ENCODE measurements around the gene IGFN1.
A peak's percentile ranks its signal among the peaks of the same experiment; 100 is the strongest.
"Not testable (repeated sequence)": the region's sequence is repeated elsewhere in the genome, so short reads cannot be mapped to it uniquely, and the experiment has no call there.

Gene IGFN1

DNA sequence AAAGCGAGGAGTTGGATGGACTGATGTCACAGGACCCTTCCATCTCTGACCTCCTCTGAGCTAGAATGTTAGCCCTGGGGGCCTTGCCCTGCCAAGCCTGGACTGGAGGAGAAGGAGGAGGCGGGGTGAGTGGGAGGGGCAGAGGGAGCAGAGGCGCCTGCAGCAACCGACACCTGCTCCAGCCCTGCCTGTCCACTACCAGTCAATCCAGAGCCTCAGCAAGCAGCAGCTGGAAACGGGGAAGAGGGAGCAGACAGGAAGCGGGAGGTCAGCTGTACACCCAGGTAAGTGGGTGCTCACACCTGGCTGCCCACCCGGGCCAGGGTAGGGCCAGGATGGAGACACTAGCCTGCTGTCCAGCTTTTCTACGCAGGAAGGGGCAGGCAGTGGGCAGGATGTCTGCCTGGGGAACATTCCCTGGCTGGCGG lies at the start of gene IGFN1:
Gene IGFN1 (plus strand): TSS at position 201 of the 428 bp plus-strand sequence. CDS start 2,470 bp downstream, outside the sequence.
- DNase-seq (ENCODE audit: low spot score) = no peak

GRCh38 chr1:201140941-201141260 lies 49.7 kb upstream of the IGFN1 start:
- no peak for DNase-seq (ENCODE audit: low spot score)

DNA sequence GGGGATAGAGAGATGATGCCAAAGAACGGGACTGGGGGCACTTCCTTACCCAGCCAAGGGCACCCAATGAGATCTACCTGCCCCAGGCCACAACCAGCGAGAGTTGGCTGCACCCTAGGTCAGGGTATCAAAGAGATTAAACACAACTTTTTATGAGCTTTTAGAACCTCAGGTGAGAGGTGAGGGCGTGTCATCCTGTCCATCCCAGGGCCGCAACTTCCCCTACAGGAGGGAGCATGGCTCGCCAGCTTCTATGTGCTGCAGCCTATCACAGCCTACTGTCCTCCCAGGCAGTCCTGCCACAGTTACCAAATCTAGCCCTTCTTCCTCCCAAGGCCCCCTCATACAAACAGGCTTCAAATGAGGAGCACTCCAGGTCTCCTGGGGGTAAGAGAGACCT lies 49.2 kb upstream of the IGFN1 start:
- no peak for DNase-seq (ENCODE audit: low spot score)

DNA sequence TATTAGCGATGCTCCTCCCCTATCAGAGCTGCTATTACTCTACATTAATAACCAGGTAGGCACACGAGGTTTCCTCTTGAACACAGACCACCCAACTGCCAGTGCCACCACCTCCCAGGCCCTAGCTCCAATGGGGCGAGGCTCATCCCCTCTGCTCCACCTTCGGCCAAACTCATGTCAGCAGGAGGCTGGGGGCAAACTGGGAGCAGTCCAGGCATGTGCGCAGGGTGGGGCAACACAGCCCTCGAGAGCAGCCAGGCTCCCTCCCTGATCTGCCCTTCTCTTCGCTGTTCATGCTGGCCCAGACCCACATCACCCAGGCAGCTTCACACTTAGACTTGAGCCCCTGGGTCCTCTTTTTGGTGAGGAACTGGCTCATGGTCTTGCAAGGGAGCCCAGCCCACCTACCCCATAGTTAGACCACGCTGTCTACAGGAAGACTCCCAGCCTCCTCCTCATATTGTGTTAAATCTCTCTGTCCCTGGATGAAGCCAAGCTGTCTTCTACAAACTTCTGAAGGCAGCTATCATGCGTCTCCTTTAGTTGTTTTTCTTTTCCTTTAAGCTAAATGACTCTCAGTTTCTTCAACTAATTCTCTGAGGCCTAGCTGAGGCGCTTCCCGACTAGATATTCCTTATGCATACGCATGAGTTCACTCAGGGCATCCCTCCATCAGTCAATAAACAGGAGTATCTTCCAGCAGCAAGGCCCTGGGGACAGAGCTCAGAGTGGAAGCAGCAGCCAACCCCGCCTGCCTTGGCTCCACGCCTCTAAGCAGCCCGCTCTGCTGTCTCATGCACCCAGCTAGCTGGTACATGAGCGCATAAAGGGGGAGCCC lies 48.4 kb upstream of the IGFN1 start:
- DNase-seq (ENCODE audit: low spot score) = peak; percentile 83

DNA sequence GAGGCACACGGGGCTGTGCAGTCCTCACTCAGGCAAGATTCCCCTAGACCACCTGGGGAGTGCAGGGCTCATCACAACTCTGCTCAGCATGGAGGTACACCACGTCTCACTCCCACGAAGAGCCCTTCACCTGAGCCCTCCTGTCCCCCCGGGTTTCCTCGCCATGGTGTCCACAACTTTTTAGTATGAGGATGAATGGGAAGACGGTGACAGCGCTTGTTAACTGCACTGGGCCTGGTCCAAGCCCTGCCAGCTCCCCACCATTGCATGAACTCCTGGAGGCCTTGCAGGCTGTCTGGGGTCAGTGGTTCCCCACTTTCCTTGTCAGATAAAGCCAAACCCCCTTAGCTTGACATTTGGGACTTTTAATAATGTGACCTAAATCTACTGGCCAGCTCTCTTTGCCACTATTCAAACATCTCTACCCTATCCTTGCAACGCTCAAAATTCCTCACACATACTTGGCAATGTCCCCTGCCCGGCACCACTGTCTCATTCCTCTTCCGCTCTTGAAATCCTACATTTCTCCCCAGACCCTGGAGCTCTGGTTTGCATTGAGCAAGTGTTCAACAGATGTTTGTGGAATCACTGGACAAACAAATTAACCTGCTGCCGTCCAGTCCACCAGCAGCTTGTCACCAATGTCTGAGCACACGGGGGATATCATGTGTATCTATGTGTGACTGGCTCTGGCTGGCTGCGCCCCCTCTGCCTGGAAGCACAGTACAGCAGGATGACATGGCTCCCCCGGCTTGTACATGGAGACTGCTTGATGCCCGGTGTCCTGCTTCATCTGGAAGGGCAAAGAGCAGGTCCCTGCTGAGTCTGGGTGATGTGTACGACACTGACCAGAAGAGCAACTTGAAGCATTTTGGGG lies 47.5 kb upstream of the IGFN1 start:
- DNase-seq (ENCODE audit: low spot score) = no peak

GRCh38 chr1:201143726-201144635 lies 46.6 kb upstream of the IGFN1 start:
- no peak for DNase-seq (ENCODE audit: low spot score)

- no peak for DNase-seq (ENCODE audit: low spot score)
Observed at GRCh38 chr1:201144701-201145100, 45.9 kb upstream of the IGFN1 start.

DNA sequence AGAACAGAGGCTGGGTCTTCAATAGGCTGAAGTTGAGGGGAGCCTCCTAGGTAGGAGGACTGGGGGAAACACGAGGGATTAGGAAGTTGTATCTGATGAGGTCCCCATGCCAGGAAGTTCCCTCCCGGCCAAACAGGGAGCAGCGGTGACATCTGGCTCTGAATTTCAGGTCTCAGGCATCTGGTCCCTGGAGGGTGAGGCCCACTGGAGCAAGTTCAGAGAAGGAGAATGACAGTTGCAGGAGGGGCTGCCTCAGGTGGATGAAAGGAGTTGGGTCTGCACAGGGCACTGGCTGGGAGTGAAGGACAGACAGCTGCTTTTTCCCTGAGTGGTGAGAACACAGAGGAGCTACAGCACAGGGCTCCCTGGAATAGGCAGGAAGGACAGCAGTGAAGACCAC lies 45.5 kb upstream of the IGFN1 start:
- DNase-seq (ENCODE audit: low spot score) = no peak

DNA sequence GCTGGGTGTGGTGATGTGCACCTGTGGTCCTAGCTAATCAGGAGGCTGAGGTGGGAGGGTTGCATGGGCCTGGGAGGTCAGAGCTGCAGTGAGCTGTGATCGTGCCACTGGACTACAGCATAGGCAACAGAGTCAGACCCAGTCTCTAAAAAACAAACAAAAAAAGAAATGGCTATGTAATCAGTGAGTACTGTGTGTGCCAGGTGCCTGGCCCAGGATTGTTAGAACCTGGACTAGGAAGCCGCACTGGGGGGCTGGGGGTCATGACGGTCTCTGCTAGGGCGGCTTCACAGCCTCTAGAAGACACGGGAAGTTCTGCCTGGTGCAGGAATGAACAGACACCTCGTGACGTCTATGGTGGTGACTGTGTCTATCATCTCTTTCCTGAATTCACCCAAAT lies 44.8 kb upstream of the IGFN1 start:
- no peak for DNase-seq (ENCODE audit: low spot score)

- DNase-seq (ENCODE audit: low spot score) = no peak
Observed at GRCh38 chr1:201146626-201147390, 43.8 kb upstream of the IGFN1 start.

- no peak for DNase-seq (ENCODE audit: low spot score)
Observed at GRCh38 chr1:201147396-201148015, 43.1 kb upstream of the IGFN1 start.

DNA sequence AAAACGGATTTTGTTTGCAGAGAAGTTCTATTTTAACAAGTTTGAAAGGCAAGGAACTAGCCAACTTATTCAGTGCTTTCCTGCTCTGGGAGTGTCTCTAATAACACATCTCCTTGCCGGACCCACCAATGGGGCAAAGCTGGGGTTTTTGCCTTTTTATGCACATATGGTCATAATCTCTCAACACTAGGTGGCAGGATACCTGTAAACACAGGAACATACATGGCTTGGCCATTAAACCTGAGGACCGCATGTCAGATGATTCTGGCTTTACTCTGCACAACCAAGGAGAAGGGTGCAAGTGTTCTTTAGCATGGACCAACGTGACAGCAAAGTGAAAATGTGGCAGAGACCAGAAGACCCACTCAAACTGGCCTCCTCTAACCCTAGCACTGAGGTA lies 41.2 kb upstream of the IGFN1 start:
- DNase-seq (ENCODE audit: low spot score) = peak; percentile 65

- no peak for DNase-seq (ENCODE audit: low spot score)
Observed at GRCh38 chr1:201153474-201154388, 36.9 kb upstream of the IGFN1 start.

- peak; percentile 99 for DNase-seq (ENCODE audit: low spot score)
Observed at GRCh38 chr1:201154389-201155165, 36.0 kb upstream of the IGFN1 start, which contains the start of gene TMEM9. TMEM9 (minus strand) TSS chr1:201154474; CDS start chr1:201153923, 551 bp downstream.

GRCh38 chr1:201155354-201155753 lies 35.3 kb upstream of the IGFN1 start:
- DNase-seq (ENCODE audit: low spot score) = no peak

DNA sequence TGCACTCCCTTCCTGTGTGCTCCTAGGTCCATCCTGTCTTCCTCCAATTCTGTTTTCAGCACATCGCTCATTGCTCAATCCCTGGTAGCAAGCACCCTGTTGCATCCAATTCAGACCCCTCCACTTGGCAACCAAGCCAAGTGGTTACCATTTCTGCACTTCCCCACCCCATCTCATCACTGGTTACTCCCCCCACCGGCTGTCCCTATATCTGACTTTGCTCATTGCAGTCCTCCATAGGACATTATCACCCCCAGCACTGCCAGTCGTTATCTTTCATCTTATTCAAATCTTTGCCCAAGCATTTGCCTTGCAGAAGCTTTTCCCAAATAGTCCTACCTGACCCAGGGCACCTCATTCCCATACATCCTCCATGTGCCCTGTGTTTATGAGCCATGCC lies 34.3 kb upstream of the IGFN1 start:
- no peak for DNase-seq (ENCODE audit: low spot score)

DNA sequence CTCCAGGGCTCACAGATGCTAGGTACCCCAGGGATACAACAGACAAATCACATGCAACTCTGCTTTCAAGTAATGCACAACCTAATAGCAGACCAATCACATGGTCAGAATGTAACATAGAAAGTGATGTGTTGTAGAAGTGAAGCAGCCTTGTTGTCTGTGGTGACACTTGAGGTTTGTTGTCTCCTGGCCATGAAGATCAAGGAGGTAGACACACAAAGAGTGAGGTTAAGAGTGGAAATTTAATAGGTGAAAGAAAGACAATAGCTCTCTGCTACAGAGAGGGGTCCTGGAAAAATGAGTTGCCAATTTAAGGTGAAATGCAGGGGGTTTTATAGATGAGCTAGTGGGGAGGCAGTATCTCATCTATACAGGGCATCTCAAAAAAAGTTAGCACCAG lies 33.8 kb upstream of the IGFN1 start:
- no peak for DNase-seq (ENCODE audit: low spot score)

DNA sequence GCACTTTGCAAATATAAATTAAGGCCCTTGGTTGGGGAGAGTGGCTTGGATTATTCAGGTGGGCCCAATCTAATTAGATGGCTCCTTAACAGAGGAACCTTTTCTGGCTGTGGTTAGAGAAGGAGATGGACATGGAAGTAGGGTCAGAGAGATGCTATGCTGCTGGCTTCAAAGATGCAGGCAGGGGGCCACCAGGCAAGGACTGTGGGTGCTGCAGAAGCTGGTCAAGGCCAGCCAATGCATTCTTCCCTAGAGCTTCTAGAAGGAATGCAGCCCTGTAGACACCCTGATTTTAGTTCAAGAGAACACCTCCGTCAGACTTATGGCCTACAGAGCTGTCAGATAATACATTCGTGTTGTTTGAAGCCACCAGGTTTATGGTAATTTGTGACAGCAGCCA lies 32.7 kb upstream of the IGFN1 start:
- no peak for DNase-seq (ENCODE audit: low spot score)

- DNase-seq (ENCODE audit: low spot score) = not testable (repeated sequence)
Observed at GRCh38 chr1:201163036-201163435, 27.6 kb upstream of the IGFN1 start.

All from D341Med (cell line).